Tibial artery (tissue), 4 donors: ENCODE measurements around the gene NUAK1.

Source experiments
- DNase-seq, 2 donors: peaks; one replicate each; pipeline ENCODE4 v3.0.0-alpha.2; 2019
- H3K27ac ChIP-seq, 2 donors: fragments of 200-600 bp; sonication (generic) in 1 of 2; 1 replicate in 1 of 2; 2 replicates in 1 of 2; pipeline ENCODE4 v1.5.1; 2018 to 2019; ENCODE audit warnings: mild to moderate bottlenecking in 1 of 2
- H3K27me3 ChIP-seq, 2 donors: fragments of 200-600 bp; sonication (generic) in 1 of 2; one replicate each; pipeline versions ENCODE4 v1.5.1 to v1.6.0; 2016 to 2019
- H3K36me3 ChIP-seq, 3 donors: fragments of 200-600 bp; sonication (generic) in 2 of 3; one replicate each; pipeline ENCODE4 v1.5.1; 2016 to 2019; ENCODE audit warnings: mild to moderate bottlenecking in 2 of 3
- H3K4me1 ChIP-seq, 4 donors: fragments of 200-600 bp; sonication (generic) in 2 of 4; 1 replicate in 3 of 4; 2 replicates in 1 of 4; pipeline ENCODE4 v1.5.1; 2016 to 2019
- H3K4me3 ChIP-seq, 2 donors: fragments of 200-600 bp; sonication (generic) in 1 of 2; 1 replicate in 1 of 2; 2 replicates in 1 of 2; pipeline ENCODE4 v1.5.1; 2018 to 2019; ENCODE audit warnings: mild to moderate bottlenecking in 2 of 2
- H3K9me3 ChIP-seq, 3 donors: fragments of 200-600 bp; sonication (generic) in 1 of 3; one replicate each; pipeline ENCODE4 v1.5.1; 2016 to 2019
- CTCF ChIP-seq, 2 experiments: fragments of 200-600 bp in 1 of 2; fragments of 450-650 bp in 1 of 2; IDR thresholded peaks; one replicate each; pipeline ENCODE4 v1.5.1; 2017 to 2019; ENCODE audit warnings: antibody characterized with exemption in 2 of 2, mild to moderate bottlenecking in 1 of 2, moderate library complexity in 1 of 2
- intact Hi-C: fragments of 100-400 bp; cut with DNase I; formaldehyde crosslinking; loops from one replicate; pipeline ENCODE4 v1.15.0; 2023; ENCODE audit warnings: low total_unique reads

Gene NUAK1

DNA sequence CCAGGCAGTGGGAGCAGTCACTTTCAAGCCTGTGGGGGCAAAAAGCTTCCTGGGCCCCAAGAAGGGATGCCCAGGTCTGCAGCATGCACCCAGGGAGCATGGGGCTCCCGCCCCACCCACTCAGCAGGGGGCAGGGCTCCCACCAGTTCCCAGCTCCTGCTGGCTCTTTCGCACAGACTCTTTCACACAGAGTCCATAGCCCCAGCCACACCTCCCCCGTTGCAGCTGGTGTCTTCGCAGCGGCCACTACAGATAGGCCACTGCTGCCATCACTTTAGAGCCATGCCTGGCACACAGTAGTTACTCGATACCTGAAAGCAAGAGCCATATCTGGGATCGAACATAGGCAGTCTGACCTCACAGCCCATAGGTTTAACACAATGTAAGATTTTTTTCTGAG is 98.2 kb downstream of the NUAK1 start:
- H3K27me3 ChIP-seq = no peaks in the 10 kb centered on the region
- no peak overlapping the region for H3K27ac ChIP-seq
- H3K4me3 ChIP-seq = no peak overlapping the region
- no peak for TF ChIP-seq CTCF (IDR thresholded peaks at IDR 0.05)
- DNase-seq = no peak
- no peaks in the 10 kb centered on the region for H3K4me1 ChIP-seq
- no peaks in the 10 kb centered on the region for H3K36me3 ChIP-seq
- intact Hi-C loops = no loop called here
- no peaks in the 10 kb centered on the region for H3K9me3 ChIP-seq

- H3K27me3 ChIP-seq = no peaks in the 10 kb centered on the region
- no peaks in the 10 kb centered on the region for H3K36me3 ChIP-seq
- H3K27ac ChIP-seq = no peak overlapping the region
- H3K4me3 ChIP-seq = no peak overlapping the region
- no peaks in the 10 kb centered on the region for H3K4me1 ChIP-seq
- no peak for DNase-seq
- no peaks in the 10 kb centered on the region for H3K9me3 ChIP-seq
- no peak for TF ChIP-seq CTCF (IDR thresholded peaks at IDR 0.05)
- intact Hi-C loops = no loop called here
These were observed 98.9 kb downstream of the NUAK1 start for GRCh38 chr12:106039646-106040404.

GRCh38 chr12:106039242-106039641 is 99.5 kb downstream of the NUAK1 start:
- DNase-seq = no peak
- no peak overlapping the region for H3K27ac ChIP-seq
- no peak for TF ChIP-seq CTCF (IDR thresholded peaks at IDR 0.05)
- no peaks in the 10 kb centered on the region for H3K9me3 ChIP-seq
- H3K4me3 ChIP-seq = no peak overlapping the region
- intact Hi-C loops = no loop called here
- H3K27me3 ChIP-seq = no peaks in the 10 kb centered on the region
- no peaks in the 10 kb centered on the region for H3K4me1 ChIP-seq
- no peaks in the 10 kb centered on the region for H3K36me3 ChIP-seq

GRCh38 chr12:106037524-106038298 is 101.0 kb downstream of the NUAK1 start:
- intact Hi-C loops = no loop called here
- no peaks in the 10 kb centered on the region for H3K36me3 ChIP-seq
- TF ChIP-seq CTCF (IDR thresholded peaks at IDR 0.05) = no peak
- no peaks in the 10 kb centered on the region for H3K4me1 ChIP-seq
- H3K4me3 ChIP-seq = no peak overlapping the region
- no peak overlapping the region for H3K27ac ChIP-seq
- H3K27me3 ChIP-seq = no peaks in the 10 kb centered on the region
- H3K9me3 ChIP-seq = no peaks in the 10 kb centered on the region
- no peak for DNase-seq

- H3K4me1 ChIP-seq = peaks cover 0 to 6% (median 5%) of the 10 kb centered on the region in 4 donors
- intact Hi-C loops = no loop called here
- H3K27ac ChIP-seq = no peak overlapping the region
- no peak for DNase-seq
- H3K4me3 ChIP-seq = no peak overlapping the region
- TF ChIP-seq CTCF (IDR thresholded peaks at IDR 0.05) = no peak
- H3K27me3 ChIP-seq = no peaks in the 10 kb centered on the region
- H3K9me3 ChIP-seq = no peaks in the 10 kb centered on the region
- H3K36me3 ChIP-seq = no peaks in the 10 kb centered on the region
These were observed 103.3 kb downstream of the NUAK1 start for GRCh38 chr12:106035421-106035820.
